K562 (cell line): Measurements from ENCODE around the gene CRB2. TPM values are rescaled to one million over a fixed set of nuclear protein-coding genes. Genes with fewer than 3 reads are reported as not detected.

Experiments used
- ATAC-seq: fragments of 200-7000 bp; cut with Tn5 transposase; 3 replicates; pipeline ENCODE4 v1.9.1; 2020; ENCODE audit warnings: moderate library complexity
- BruUV-seq: library from RNA; stranded (reverse); fragments of 400-500 nt; replicated peaks from 2 replicates; lab custom pipeline; 2021; lab: Mats Ljungman, UMichigan
- CTCF ChIA-PET: fragments of 300-600 bp; formaldehyde crosslinking; extraction: SDS; loops from one replicate; lab custom pipeline; 2021; ENCODE audit warnings: low intra/inter-chr PET ratio; lab: Yijun Ruan, JAX
- POLR2A ChIA-PET: fragments of 300-600, 350-650 bp; sonication (Branson Sonifier 250); formaldehyde crosslinking; extraction: SDS; loops from one replicate; lab custom pipeline; 2021; ENCODE audit warnings: antibody characterized with exemption, inconsistent platforms; lab: Yijun Ruan, JAX
- DNase-seq, 4 experiments: peaks; one replicate each; pipeline versions ENCODE4 v3.0.0 to v3.0.0-alpha.2; 2011 to 2018; ENCODE audit warnings: low spot score in 3 of 4, mixed read lengths in 3 of 4; ENCODE audit errors: extremely low read depth in 1 of 4
- FAIRE-seq: peaks from 2 replicates; lab custom pipeline; 2011; peaks lifted over from hg19 to GRCh38; lab: Jason Lieb, UNC
- H2AFZ ChIP-seq: 2 replicates; pipeline ENCODE4 v1.6.0; 2011; ENCODE audit warnings: low read depth, low read length, control low read depth, inconsistent platforms
- H3K27ac ChIP-seq: fragments of 200-600 bp; 3 replicates; pipeline ENCODE4 v1.8.0; 2011; ENCODE audit warnings: low read depth, mild to moderate bottlenecking, control low read depth, inconsistent platforms, low read length, moderate library complexity, mixed read lengths; ENCODE audit errors: extremely low read depth
- H3K27me3 ChIP-seq, 2 experiments: fragments of 300-600 bp in 1 of 2; 2 replicates in 1 of 2; 3 replicates in 1 of 2; pipeline versions ENCODE4 v1.6.0 to v1.8.0; 2011; ENCODE audit warnings: inconsistent platforms in 2 of 2, low read length in 2 of 2, mild to moderate bottlenecking in 1 of 2, mixed read lengths in 1 of 2, moderate library complexity in 1 of 2; ENCODE audit not compliant: control insufficient read depth in 2 of 2, insufficient read depth in 2 of 2
- H3K36me3 ChIP-seq: fragments of 300-600 bp; 3 replicates; pipeline ENCODE4 v1.8.0; 2011; ENCODE audit warnings: mild to moderate bottlenecking, low read length, inconsistent platforms; ENCODE audit not compliant: control insufficient read depth, insufficient read depth
- H3K4me1 ChIP-seq, 2 experiments: fragments of 200-600 bp in 1 of 2; replicated peaks in 1 of 2; 2 replicates in 1 of 2; 3 replicates in 1 of 2; pipeline versions ENCODE4 v1.5.1 to v1.8.0; 2011; ENCODE audit warnings: inconsistent platforms in 2 of 2, low read length in 2 of 2, mild to moderate bottlenecking in 1 of 2, mixed read lengths in 1 of 2, moderate library complexity in 1 of 2; ENCODE audit not compliant: control insufficient read depth in 2 of 2, insufficient read depth in 2 of 2
- H3K4me2 ChIP-seq: 2 replicates; pipeline ENCODE4 v1.6.1; 2011; ENCODE audit warnings: low read length, control low read depth, inconsistent platforms, mixed read lengths; ENCODE audit not compliant: insufficient read depth
- H3K4me3 ChIP-seq: fragments of 200-600 bp; sonication (generic), shearing (Covaris generic); 2 replicates; pipeline ENCODE4 v1.5.1; 2016; ENCODE audit warnings: control low read depth, inconsistent platforms
- H3K79me2 ChIP-seq: fragments of 200-600 bp; 3 replicates; pipeline ENCODE4 v1.8.0; 2011; ENCODE audit warnings: low read length, inconsistent platforms; ENCODE audit not compliant: control insufficient read depth, insufficient read depth
- H3K9ac ChIP-seq, 2 experiments: 2 replicates each; pipeline versions ENCODE4 v1.6.0 to v1.6.1; 2011; ENCODE audit warnings: low read depth in 2 of 2, low read length in 2 of 2, control low read depth in 1 of 2, inconsistent platforms in 1 of 2, mild to moderate bottlenecking in 1 of 2, mixed read lengths in 1 of 2; ENCODE audit not compliant: insufficient read depth in 1 of 2
- H3K9me1 ChIP-seq: one replicate; pipeline ENCODE4 v1.6.0; 2011; ENCODE audit warnings: inconsistent platforms, mild to moderate bottlenecking, low read length, moderate library complexity; ENCODE audit not compliant: control insufficient read depth, insufficient read depth
- H3K9me3 ChIP-seq: replicated peaks from 2 replicates; pipeline ENCODE4 v1.5.1; 2011; ENCODE audit warnings: low read depth, low read length, inconsistent platforms; ENCODE audit not compliant: control insufficient read depth, insufficient read depth
- H4K20me1 ChIP-seq: replicated peaks from 2 replicates; pipeline ENCODE4 v1.6.1; 2011; ENCODE audit warnings: low read length, inconsistent platforms, mixed read lengths; ENCODE audit not compliant: control insufficient read depth, insufficient read depth
- CREB3 ChIP-seq: fragments of 450-650 bp; conservative IDR thresholded peaks from 2 replicates; pipeline ENCODE4 v1.6.1; 2016; ENCODE audit warnings: missing genetic modification characterization, low read depth, mild to moderate bottlenecking, missing compliant biosample characterization, moderate library complexity
- E2F4 ChIP-seq: sonication (generic); formaldehyde crosslinking; IDR thresholded peaks from 2 replicates; pipeline ENCODE4 v1.8.0; 2022; ENCODE audit warnings: mild to moderate bottlenecking, low read depth, missing genetic modification reagents
- FOSL1 ChIP-seq: fragments of 200-800 bp; sonication (Bioruptor generic); conservative IDR thresholded peaks from 2 replicates; pipeline ENCODE4 v1.6.1; 2016; ENCODE audit warnings: missing genetic modification characterization, missing compliant biosample characterization
- HNRNPL ChIP-seq: fragments of 200-400 bp; formaldehyde crosslinking; IDR thresholded peaks from 2 replicates; pipeline ENCODE4 v1.6.1; 2017; ENCODE audit warnings: low read depth, mild to moderate bottlenecking, low read length
- JUNB ChIP-seq: fragments of 450-650 bp; formaldehyde crosslinking; conservative IDR thresholded peaks from 2 replicates; pipeline ENCODE4 v1.4.0; 2020; ENCODE audit warnings: mild to moderate bottlenecking
- NFE2 ChIP-seq: IDR thresholded peaks from 2 replicates; pipeline ENCODE4 v1.6.1; 2014; ENCODE audit warnings: antibody characterized with exemption, low read depth
- PCBP2 ChIP-seq: fragments of 200-400 bp; formaldehyde crosslinking; IDR thresholded peaks from 2 replicates; pipeline ENCODE4 v1.6.1; 2018; ENCODE audit warnings: low read length, low read depth, mild to moderate bottlenecking, moderate library complexity; ENCODE audit not compliant: poor library complexity, severe bottlenecking
- SMAD3 ChIP-seq: fragments of 450-650 bp; formaldehyde crosslinking; conservative IDR thresholded peaks from 2 replicates; pipeline ENCODE4 v1.4.0; 2020; ENCODE audit warnings: mild to moderate bottlenecking
- STAT6 ChIP-seq: sonication (generic); formaldehyde crosslinking; IDR thresholded peaks from 2 replicates; pipeline ENCODE4 v1.8.1; 2023; ENCODE audit warnings: mild to moderate bottlenecking, missing genetic modification reagents
- TOE1 ChIP-seq, 2 experiments: fragments of 450-650 bp in 1 of 2; sonication (generic) in 1 of 2; formaldehyde crosslinking in 1 of 2; IDR thresholded peaks; 2 replicates each; pipeline versions ENCODE4 v1.7.1 to v1.8.0; 2016 to 2022; ENCODE audit warnings: borderline replicate concordance in 2 of 2, mild to moderate bottlenecking in 2 of 2, antibody characterized with exemption in 1 of 2, inconsistent platforms in 1 of 2, low read depth in 1 of 2, missing genetic modification reagents in 1 of 2, moderate library complexity in 1 of 2
- ZNF766 ChIP-seq: fragments of 200-800 bp; sonication (Bioruptor generic); conservative IDR thresholded peaks from 2 replicates; pipeline ENCODE4 v1.6.1; 2016; ENCODE audit warnings: missing genetic modification characterization, missing compliant biosample characterization
- WGBS: fragments of 100-300 bp; shearing (Covaris generic); methylation state at CpG from one replicate; pipeline ENCODE4 v1.1.6; 2016; ENCODE audit warnings: low coverage, mixed read lengths; ENCODE audit not compliant: insufficient coverage; ENCODE audit errors: missing lambda C conversion rate; 5-methylcytosine and 5-hydroxymethylcytosine counted together
- in situ Hi-C: fragments of 300-500 bp; cut with MboI; formaldehyde crosslinking; loops from 4 replicates; pipeline ENCODE4 v1.15.0; 2018; ENCODE audit warnings: inconsistent platforms, mixed read lengths
- intact Hi-C: fragments of 100-400 bp; cut with micrococcal nuclease; formaldehyde crosslinking; loops from 2 replicates; pipeline ENCODE4 v1.14.2; 2022
- polyA plus RNA-seq, 8 experiments: library from polyadenylated mRNA; depleted of rRNA in 4 of 8; stranded (reverse) in 5 of 8; unstranded in 3 of 8; fragments of >200 nt; fragmentation: Nextera tagmentation in 2 of 8; fragmentation: Illumina TruSeq in 1 of 8; extraction: Ambion mirVana in 2 of 8; extraction: Trizol in 1 of 8; gene quantifications; 2 replicates each; pipeline versions ENCODE4 v1.2.1 to v1.2.3, GENCODE V29; 2011 to 2014; ENCODE audit warnings: inconsistent platforms in 1 of 8, missing spikeins in 1 of 8
- total RNA-seq, 7 experiments: library from RNA; depleted of rRNA in 6 of 7; stranded (reverse); fragments of >200 nt in 6 of 7; fragmentation: Illumina TruSeq in 2 of 7; extraction: Trizol in 2 of 7; gene quantifications; 2 replicates each; pipeline versions ENCODE4 v1.2.1 to v1.2.3, GENCODE V29; 2011 to 2021; ENCODE audit warnings: low replicate concordance in 1 of 7

CRB2 gene
- total and polyA plus RNA-seq, 9 of the 15 experiments (the other 6 are each of a cell fraction or from before 2014, with no cell fraction given), result 0.13 to 1.2 (median 0.25) TPM; not detected in 2

GRCh38 chr9:123339666-123340510, 16.1 kb upstream of the CRB2 start:
- Histone ChIP-seq H2AFZ (peak overlapping the region; percentile 98), H3K4me2 (peak overlapping the region; percentile 79), H4K20me1 (no peaks in the 10 kb centered on the region), H3K9me1 (no peaks in the 10 kb centered on the region), H3K36me3 (no peaks in the 10 kb centered on the region), H3K4me3 (peak overlapping the region; percentile 26), H3K27ac (peak overlapping the region; percentile 89), H3K27me3 (no peaks in the 10 kb centered on the region), H3K9me3 (no peaks in the 10 kb centered on the region), H3K9ac (peak overlapping the region; percentile 80 to 86), H3K79me2 (no peaks in the 10 kb centered on the region), H3K4me1 (peaks cover 54 to 56% of the 10 kb centered on the region in 2 experiments)
- in situ Hi-C loops, result loop anchor here (10.0 kb wide), 1 partner anchor 515 kb away; the partner anchor contains the start of gene PDCL
- intact Hi-C loops, result no loop called here
- WGBS, result 26% methylated on average over 32 of the region's 32 CpGs
- POLR2A ChIA-PET, result interaction anchor here (0.6 to 1.9 kb wide), 11 partner anchors 13 to 238 kb away, joined by 3 to 10 read pairs (median 4); no protein-coding TSS in a partner anchor
- FAIRE-seq (no peak), DNase-seq (peak in 1 of 4 experiments; percentile 62), ATAC-seq (peak; percentile 41)
- BruUV-seq, result TSS peak; percentile 81
- CTCF ChIA-PET, result no interaction called here
- no peak for TF ChIP-seq STAT6 (CRISPR knock-in tag)
- no peak for TF ChIP-seq JUNB
- TF ChIP-seq TOE1 (IDR thresholded peaks at IDR 0.05; ENCODE audit: borderline replicate concordance), result peak; percentile 69; the same call in 1 of the 2 replicates
- no peak for TF ChIP-seq TOE1 (CRISPR knock-in tag; IDR thresholded peaks at IDR 0.05; ENCODE audit: borderline replicate concordance, low read depth)
- no peak for TF ChIP-seq E2F4 (CRISPR knock-in tag)
- TF ChIP-seq CREB3 (tag), result peak; percentile 51; the same call in 1 of the 2 replicates
- no peak for TF ChIP-seq HNRNPL
- peak; percentile 35; the same call in 1 of the 2 replicates for TF ChIP-seq ZNF766 (CRISPR knock-in tag)
- 0 out of 2 replicates have a peak, but pooled peaks have one; percentile 16 for TF ChIP-seq SMAD3
- TF ChIP-seq FOSL1, result peak; percentile 60
- no peak for TF ChIP-seq PCBP2
- no peak for TF ChIP-seq NFE2
